SU-DHL-6 (cell line): Measurements from ENCODE around the gene PIP4P1.

Source experiments
- EZH2phosphoT487 ChIP-seq: fragments of 200-600 bp; sonication (generic), shearing (Covaris generic); conservative IDR thresholded peaks from 2 replicates; pipeline ENCODE4 v1.6.1; 2018; ENCODE audit warnings: mild to moderate bottlenecking, antibody characterized with exemption, low read length, moderate library complexity, mixed read lengths
- TF ChIP-seq, protein P1 (sequence below): fragments of 200-600 bp; sonication (generic); IDR thresholded peaks from one replicate; pipeline ENCODE4 v1.5.1; 2017; ENCODE audit warnings: antibody characterized with exemption, mild to moderate bottlenecking, low read length, moderate library complexity; ENCODE audit not compliant: insufficient read depth, poor library complexity, severe bottlenecking

DNA sequence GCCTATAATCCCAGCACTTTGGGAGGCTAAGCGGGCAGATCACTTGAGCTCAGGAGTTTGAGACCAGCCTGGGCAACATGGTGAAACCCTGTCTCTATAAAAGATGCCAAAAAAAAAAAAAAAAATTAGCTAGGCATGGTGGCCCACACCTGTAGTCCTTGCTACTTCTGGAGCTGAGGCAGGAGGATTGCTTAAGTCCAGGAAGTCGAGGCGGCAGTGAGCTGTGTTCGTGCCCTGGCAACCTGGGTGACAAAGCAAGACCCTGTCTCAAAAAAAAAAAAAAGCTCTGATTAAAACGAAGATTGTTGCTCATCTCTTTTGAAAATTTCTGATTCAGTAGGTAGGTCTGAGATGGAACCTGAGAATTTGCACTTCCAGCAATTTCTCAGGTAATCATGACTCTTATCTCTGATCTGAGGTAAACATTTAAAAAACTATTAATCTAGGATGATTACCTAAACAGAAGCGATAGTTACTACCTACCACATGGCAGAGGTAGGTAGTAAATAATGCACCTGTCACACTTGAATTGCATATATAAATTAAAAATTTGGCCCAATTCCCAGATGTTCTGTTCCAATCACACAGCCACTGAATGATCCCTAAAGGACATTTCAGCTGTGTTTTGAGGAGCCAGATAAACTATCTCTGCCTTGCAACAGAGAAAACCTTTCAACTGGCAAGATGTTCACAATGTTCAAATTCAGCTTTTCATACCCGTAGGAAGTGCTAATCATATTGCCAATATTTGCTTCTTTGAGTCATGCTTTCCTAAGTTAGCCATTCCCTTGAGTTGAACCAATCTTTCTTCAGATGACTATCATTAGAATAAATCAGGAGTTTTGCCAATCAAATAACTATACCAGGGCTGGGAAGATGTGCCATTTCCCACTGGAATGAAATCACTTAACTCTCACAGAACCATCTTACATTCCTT, 43.7 kb downstream of the PIP4P1 start:
- TF ChIP-seq, protein P1, sequence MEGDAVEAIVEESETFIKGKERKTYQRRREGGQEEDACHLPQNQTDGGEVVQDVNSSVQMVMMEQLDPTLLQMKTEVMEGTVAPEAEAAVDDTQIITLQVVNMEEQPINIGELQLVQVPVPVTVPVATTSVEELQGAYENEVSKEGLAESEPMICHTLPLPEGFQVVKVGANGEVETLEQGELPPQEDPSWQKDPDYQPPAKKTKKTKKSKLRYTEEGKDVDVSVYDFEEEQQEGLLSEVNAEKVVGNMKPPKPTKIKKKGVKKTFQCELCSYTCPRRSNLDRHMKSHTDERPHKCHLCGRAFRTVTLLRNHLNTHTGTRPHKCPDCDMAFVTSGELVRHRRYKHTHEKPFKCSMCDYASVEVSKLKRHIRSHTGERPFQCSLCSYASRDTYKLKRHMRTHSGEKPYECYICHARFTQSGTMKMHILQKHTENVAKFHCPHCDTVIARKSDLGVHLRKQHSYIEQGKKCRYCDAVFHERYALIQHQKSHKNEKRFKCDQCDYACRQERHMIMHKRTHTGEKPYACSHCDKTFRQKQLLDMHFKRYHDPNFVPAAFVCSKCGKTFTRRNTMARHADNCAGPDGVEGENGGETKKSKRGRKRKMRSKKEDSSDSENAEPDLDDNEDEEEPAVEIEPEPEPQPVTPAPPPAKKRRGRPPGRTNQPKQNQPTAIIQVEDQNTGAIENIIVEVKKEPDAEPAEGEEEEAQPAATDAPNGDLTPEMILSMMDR = no peak
- TF ChIP-seq EZH2phosphoT487 = no peak
